ENCODE results near the gene COL27A1.

DNA sequence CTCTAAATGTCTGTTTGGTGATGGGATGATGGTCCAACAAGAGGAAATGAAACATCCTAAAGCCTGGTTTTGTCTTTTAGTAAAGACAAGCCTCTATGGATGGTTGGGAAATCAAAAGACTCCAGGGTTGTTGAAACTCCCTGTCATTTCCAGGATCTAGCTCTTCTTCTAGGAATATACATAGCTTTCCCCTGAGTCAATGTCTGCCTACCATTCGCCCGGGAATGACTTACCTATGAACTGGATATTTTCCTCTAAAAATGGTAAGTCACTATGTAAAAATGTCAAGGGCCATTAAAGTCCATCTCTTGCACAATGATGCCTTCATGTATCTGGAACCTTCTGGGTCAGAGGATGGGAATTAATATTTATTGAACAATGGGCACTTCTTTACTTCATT is 45.2 kb upstream of the COL27A1 start:
- TF ChIP-seq POLR2A (IDR thresholded peaks at IDR 0.05; ENCODE audit: low read depth, low read length) (no peak), POLR2AphosphoS5 (IDR thresholded peaks at IDR 0.05; ENCODE audit: low read depth, low read length) (no peak)

All from GM12892 (cell line).